HepG2 (cell line): Measurements from ENCODE around the gene FBXO4. TPM values are rescaled to one million over a fixed set of nuclear protein-coding genes. Genes with fewer than 3 reads are reported as not detected.

Experiments used
- BCLAF1 ChIP-seq: fragments of 450-650 bp; IDR thresholded peaks from 2 replicates; pipeline ENCODE4 v1.6.1; 2017; ENCODE audit warnings: mild to moderate bottlenecking
- FOXA1 ChIP-seq, 2 experiments: fragments of 450-650 bp in 1 of 2; sonication (generic) in 1 of 2; formaldehyde crosslinking in 1 of 2; IDR thresholded peaks; 2 replicates each; pipeline versions ENCODE4 v1.4.0 to v1.6.1; 2016 to 2020; ENCODE audit warnings: missing genetic modification reagents in 1 of 2
- GPBP1L1 ChIP-seq: sonication (generic); formaldehyde crosslinking; IDR thresholded peaks from 2 replicates; pipeline ENCODE4 v1.5.0; 2020; ENCODE audit warnings: mild to moderate bottlenecking, missing genetic modification reagents
- GTF2F1 ChIP-seq: fragments of 150-350 bp; IDR thresholded peaks from 2 replicates; pipeline ENCODE4 v1.6.1; 2014; ENCODE audit warnings: low read length
- HNF4G ChIP-seq, 2 experiments: sonication (generic) in 1 of 2; formaldehyde crosslinking in 1 of 2; IDR thresholded peaks; 2 replicates each; pipeline versions ENCODE4 v1.4.0 to v1.6.1; 2011 to 2020; ENCODE audit warnings: borderline replicate concordance in 2 of 2, low read depth in 2 of 2, mild to moderate bottlenecking in 2 of 2, low read length in 1 of 2, missing genetic modification reagents in 1 of 2, moderate library complexity in 1 of 2
- HNRNPK ChIP-seq: fragments of 200-400 bp; formaldehyde crosslinking; IDR thresholded peaks from 2 replicates; pipeline ENCODE4 v1.6.1; 2018; ENCODE audit warnings: low read length, low read depth, moderate library complexity, mild to moderate bottlenecking; ENCODE audit not compliant: poor library complexity, severe bottlenecking
- MYC ChIP-seq: sonication (generic); formaldehyde crosslinking; IDR thresholded peaks from 2 replicates; pipeline ENCODE4 v1.9.0; 2021; ENCODE audit warnings: missing genetic modification reagents, borderline replicate concordance
- NCOA5 ChIP-seq: sonication (generic); formaldehyde crosslinking; IDR thresholded peaks from 2 replicates; pipeline ENCODE4 v1.4.0; 2020; ENCODE audit warnings: missing genetic modification reagents
- NR2F6 ChIP-seq, 2 experiments: IDR thresholded peaks; 2 replicates each; pipeline ENCODE4 v1.6.1; 2016; ENCODE audit warnings: antibody characterized with exemption in 1 of 2, mild to moderate bottlenecking in 1 of 2
- RBAK ChIP-seq: sonication (generic); formaldehyde crosslinking; IDR thresholded peaks from 2 replicates; pipeline ENCODE4 v1.5.1; 2020; ENCODE audit warnings: mild to moderate bottlenecking, missing genetic modification reagents
- SAFB2 ChIP-seq: sonication (generic); formaldehyde crosslinking; IDR thresholded peaks from 2 replicates; pipeline ENCODE4 v1.5.1; 2020; ENCODE audit warnings: missing genetic modification reagents, low read depth, mild to moderate bottlenecking, borderline replicate concordance
- TEAD2 ChIP-seq: sonication (generic); formaldehyde crosslinking; IDR thresholded peaks from 2 replicates; pipeline ENCODE4 v1.9.0; 2021; ENCODE audit warnings: missing genetic modification reagents
- ZNF124 ChIP-seq: sonication (generic); formaldehyde crosslinking; IDR thresholded peaks from 2 replicates; pipeline ENCODE4 v1.4.0; 2020; ENCODE audit warnings: missing genetic modification reagents
- ZNF619 ChIP-seq: sonication (generic); formaldehyde crosslinking; IDR thresholded peaks from 2 replicates; pipeline ENCODE4 v1.4.0; 2020; ENCODE audit warnings: mild to moderate bottlenecking, missing genetic modification reagents
- ZNF670 ChIP-seq: sonication (generic); formaldehyde crosslinking; IDR thresholded peaks from 2 replicates; pipeline ENCODE4 v1.8.0; 2022; ENCODE audit warnings: mild to moderate bottlenecking, missing genetic modification reagents, borderline replicate concordance
- polyA plus RNA-seq, 8 experiments: library from polyadenylated mRNA; depleted of rRNA in 3 of 8; stranded (reverse) in 7 of 8; unstranded in 1 of 8; fragments of >200 nt; fragmentation: Illumina TruSeq in 4 of 8; extraction: Trizol in 4 of 8; gene quantifications; 2 replicates each; pipeline versions ENCODE4 v1.2.1 to v1.2.3, GENCODE V29; 2011 to 2016; ENCODE audit warnings: low read depth in 4 of 8, missing spikeins in 1 of 8, mixed read lengths in 1 of 8; ENCODE audit not compliant: insufficient read depth in 1 of 8
- total RNA-seq, 5 experiments: library from RNA; depleted of rRNA; stranded (reverse); fragments of >200 nt; fragmentation: Illumina TruSeq; extraction: Trizol; gene quantifications; 2 replicates each; pipeline ENCODE4 v1.2.3, GENCODE V29; 2016; ENCODE audit warnings: low read depth in 1 of 5
- TF ChIP-seq, protein P1 (sequence below): sonication (generic); formaldehyde crosslinking; IDR thresholded peaks from 2 replicates; pipeline ENCODE4 v1.4.0; 2020; ENCODE audit warnings: mild to moderate bottlenecking, missing genetic modification reagents, borderline replicate concordance

Gene FBXO4
- total and polyA plus RNA-seq, 2 of the 13 experiments (the other 11 are each of a cell fraction or from before 2014, with no cell fraction given): 5.2 to 16.4 TPM

DNA sequence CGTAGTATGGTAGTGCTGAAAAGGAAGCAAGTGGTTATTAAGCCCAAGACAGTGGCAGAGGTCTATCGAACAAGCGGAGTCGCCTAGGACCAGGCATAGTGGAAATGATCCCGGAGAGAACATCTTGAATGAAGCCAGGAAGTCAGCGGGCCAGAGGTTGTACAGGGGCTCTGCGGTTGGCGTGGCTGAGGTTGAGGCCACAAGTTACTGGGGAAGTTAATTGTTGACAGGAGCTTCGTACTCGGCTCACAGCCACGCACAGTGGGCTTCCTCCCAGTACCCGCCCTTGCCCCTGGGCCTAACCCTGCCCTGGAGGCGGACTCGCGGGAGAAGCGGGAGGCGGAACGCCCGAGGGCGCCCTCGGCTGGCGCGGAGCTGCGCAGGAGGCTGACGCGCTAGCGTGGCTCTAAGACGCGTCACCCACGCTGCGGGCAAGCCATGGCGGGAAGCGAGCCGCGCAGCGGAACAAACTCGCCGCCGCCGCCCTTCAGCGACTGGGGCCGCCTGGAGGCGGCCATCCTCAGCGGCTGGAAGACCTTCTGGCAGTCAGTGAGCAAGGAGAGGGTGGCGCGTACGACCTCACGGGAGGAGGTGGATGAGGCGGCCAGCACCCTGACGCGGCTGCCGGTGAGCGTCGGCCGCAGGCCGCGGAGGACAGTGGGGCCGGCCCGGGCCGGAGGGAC is at the start of gene FBXO4 (continued):
- TF ChIP-seq GPBP1L1 (CRISPR knock-in tag) (no peak), HNF4G (IDR thresholded peaks at IDR 0.05; ENCODE audit: borderline replicate concordance, low read depth, low read length) (no peak), HNF4G (CRISPR knock-in tag; IDR thresholded peaks at IDR 0.05; ENCODE audit: borderline replicate concordance, low read depth) (no peak), NCOA5 (CRISPR knock-in tag) (peak; percentile 49; the same call in 1 of the 2 replicates), RBAK (CRISPR knock-in tag) (no peak), BCLAF1 (no peak), SAFB2 (peak; percentile 91), ZNF670 (CRISPR knock-in tag) (peak; percentile 71; the same call in 1 of the 2 replicates), MYC (peak; percentile 92), NR2F6 (IDR thresholded peaks at IDR 0.05) (no peak), NR2F6 (CRISPR knock-in tag; IDR thresholded peaks at IDR 0.05) (peak; percentile 80), ZNF124 (CRISPR knock-in tag) (peak; percentile 52; the same call in 1 of the 2 replicates), TEAD2 (CRISPR knock-in tag) (0 out of 2 replicates have a peak, but pooled peaks have one; percentile 14), FOXA1 (IDR thresholded peaks at IDR 0.05) (no peak), FOXA1 (CRISPR knock-in tag; IDR thresholded peaks at IDR 0.05) (no peak; the same call in 1 of the 2 replicates), HNRNPK (no peak), GTF2F1 (no peak), ZNF619 (CRISPR knock-in tag) (no peak)
- TF ChIP-seq, protein P1, sequence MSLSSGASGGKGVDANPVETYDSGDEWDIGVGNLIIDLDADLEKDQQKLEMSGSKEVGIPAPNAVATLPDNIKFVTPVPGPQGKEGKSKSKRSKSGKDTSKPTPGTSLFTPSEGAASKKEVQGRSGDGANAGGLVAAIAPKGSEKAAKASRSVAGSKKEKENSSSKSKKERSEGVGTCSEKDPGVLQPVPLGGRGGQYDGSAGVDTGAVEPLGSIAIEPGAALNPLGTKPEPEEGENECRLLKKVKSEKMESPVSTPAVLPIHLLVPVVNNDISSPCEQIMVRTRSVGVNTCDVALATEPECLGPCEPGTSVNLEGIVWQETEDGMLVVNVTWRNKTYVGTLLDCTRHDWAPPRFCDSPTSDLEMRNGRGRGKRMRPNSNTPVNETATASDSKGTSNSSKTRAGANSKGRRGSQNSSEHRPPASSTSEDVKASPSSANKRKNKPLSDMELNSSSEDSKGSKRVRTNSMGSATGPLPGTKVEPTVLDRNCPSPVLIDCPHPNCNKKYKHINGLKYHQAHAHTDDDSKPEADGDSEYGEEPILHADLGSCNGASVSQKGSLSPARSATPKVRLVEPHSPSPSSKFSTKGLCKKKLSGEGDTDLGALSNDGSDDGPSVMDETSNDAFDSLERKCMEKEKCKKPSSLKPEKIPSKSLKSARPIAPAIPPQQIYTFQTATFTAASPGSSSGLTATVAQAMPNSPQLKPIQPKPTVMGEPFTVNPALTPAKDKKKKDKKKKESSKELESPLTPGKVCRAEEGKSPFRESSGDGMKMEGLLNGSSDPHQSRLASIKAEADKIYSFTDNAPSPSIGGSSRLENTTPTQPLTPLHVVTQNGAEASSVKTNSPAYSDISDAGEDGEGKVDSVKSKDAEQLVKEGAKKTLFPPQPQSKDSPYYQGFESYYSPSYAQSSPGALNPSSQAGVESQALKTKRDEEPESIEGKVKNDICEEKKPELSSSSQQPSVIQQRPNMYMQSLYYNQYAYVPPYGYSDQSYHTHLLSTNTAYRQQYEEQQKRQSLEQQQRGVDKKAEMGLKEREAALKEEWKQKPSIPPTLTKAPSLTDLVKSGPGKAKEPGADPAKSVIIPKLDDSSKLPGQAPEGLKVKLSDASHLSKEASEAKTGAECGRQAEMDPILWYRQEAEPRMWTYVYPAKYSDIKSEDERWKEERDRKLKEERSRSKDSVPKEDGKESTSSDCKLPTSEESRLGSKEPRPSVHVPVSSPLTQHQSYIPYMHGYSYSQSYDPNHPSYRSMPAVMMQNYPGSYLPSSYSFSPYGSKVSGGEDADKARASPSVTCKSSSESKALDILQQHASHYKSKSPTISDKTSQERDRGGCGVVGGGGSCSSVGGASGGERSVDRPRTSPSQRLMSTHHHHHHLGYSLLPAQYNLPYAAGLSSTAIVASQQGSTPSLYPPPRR (CRISPR knock-in tag): peak; percentile 61; the same call in 1 of the 2 replicates
